ENCODE data around the gene NAV1. TPM values are rescaled to one million over a fixed set of nuclear protein-coding genes. Genes with fewer than 3 reads are reported as not detected.
A peak's percentile ranks its signal among the peaks of the same experiment; 100 is the strongest.

The NAV1 gene
- total RNA-seq, 4 donors from 2014 or later = 13.0 to 40.6 (median 16.9) TPM

GRCh38 chr1:201552941-201553351, 14.0 kb downstream of the NAV1 start:
- TF ChIP-seq POLR2AphosphoS5 (IDR thresholded peaks at IDR 0.05) (no peak), POLR2A (IDR thresholded peaks at IDR 0.05) (no peak), EP300 (IDR thresholded peaks at IDR 0.05; ENCODE audit: low read depth) (no peak)
- TF ChIP-seq, protein P1, sequence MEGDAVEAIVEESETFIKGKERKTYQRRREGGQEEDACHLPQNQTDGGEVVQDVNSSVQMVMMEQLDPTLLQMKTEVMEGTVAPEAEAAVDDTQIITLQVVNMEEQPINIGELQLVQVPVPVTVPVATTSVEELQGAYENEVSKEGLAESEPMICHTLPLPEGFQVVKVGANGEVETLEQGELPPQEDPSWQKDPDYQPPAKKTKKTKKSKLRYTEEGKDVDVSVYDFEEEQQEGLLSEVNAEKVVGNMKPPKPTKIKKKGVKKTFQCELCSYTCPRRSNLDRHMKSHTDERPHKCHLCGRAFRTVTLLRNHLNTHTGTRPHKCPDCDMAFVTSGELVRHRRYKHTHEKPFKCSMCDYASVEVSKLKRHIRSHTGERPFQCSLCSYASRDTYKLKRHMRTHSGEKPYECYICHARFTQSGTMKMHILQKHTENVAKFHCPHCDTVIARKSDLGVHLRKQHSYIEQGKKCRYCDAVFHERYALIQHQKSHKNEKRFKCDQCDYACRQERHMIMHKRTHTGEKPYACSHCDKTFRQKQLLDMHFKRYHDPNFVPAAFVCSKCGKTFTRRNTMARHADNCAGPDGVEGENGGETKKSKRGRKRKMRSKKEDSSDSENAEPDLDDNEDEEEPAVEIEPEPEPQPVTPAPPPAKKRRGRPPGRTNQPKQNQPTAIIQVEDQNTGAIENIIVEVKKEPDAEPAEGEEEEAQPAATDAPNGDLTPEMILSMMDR (IDR thresholded peaks at IDR 0.05) = no peak
- peak overlapping the region; percentile 14 to 67 (median 40) for H3K27ac ChIP-seq
- H3K9me3 ChIP-seq = no peaks in the 10 kb centered on the region
- WGBS, 2 donors (ENCODE audit: low coverage in 1 of 2) = 71 to 90% methylated on average over 2 to 5 of the region's 5 CpGs
- intact Hi-C loops (cut with DNase I; ENCODE audit: low total_unique reads) (no loop called here), in situ Hi-C loops (cut with MboI; ENCODE audit: low pct_ligation_motif_present in 1 of 4, low pct_unique_long_range_greater_than_20kb in 1 of 4, low sequenced_read_pairs in 3 of 4) (loop anchor here in 2 of 4 donors (10.0 to 25.0 kb wide), 2 partner anchors 232 to 234 kb away; no protein-coding TSS in a partner anchor)
- no peaks in the 10 kb centered on the region for H3K27me3 ChIP-seq
- H3K36me3 ChIP-seq = no peaks in the 10 kb centered on the region
- no peak overlapping the region for H3K4me3 ChIP-seq
- DNase-seq = no peak
- H3K4me1 ChIP-seq = peaks cover 0 to 30% (median 10%) of the 10 kb centered on the region in 4 donors

DNA sequence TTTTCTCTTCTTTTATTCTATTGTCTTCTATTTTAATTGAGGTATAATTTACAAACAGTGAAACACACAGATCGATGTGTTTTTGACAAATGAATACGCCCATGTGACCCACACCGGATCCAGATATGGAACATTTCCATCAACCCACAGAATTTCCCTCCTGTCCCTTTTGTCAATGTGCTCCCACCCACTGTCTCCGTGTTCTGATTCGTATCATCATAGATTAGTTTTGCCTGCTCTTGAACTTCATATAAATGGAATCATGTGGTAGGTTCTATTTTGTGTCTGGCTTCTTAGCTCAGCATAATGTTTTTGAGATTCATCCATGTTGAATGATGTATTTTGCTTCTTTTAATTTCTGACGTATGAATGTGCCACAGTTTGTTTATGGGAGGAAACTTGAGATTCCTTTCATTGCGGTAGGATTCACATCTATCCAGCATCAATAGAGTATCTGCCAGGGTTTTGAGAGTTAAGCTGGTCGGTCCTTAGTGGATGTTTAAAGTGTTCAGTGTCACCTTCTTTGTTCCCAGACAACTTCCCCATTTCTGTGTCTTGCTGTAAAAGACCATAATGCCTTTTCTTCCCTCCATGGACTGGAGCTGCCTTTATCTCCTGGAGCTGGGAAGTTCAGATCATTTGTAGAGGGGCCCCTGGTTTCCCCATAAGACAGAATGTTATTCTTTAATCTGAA, 14.7 kb downstream of the NAV1 start:
- no peak for DNase-seq
- no peaks in the 10 kb centered on the region for H3K9me3 ChIP-seq
- 75 to 80% methylated on average over 8 of the region's 8 CpGs for WGBS, 2 donors (ENCODE audit: low coverage in 1 of 2)
- no peaks in the 10 kb centered on the region for H3K36me3 ChIP-seq
- no peaks in the 10 kb centered on the region for H3K27me3 ChIP-seq
- peaks cover 0 to 31% (median 10%) of the 10 kb centered on the region in 4 donors for H3K4me1 ChIP-seq
- peak overlapping the region; percentile 38 to 67 (median 40) for H3K27ac ChIP-seq
- H3K4me3 ChIP-seq = no peak overlapping the region
- in situ Hi-C loops (cut with MboI; ENCODE audit: low pct_ligation_motif_present in 1 of 4, low pct_unique_long_range_greater_than_20kb in 1 of 4, low sequenced_read_pairs in 3 of 4) = loop anchor here in 2 of 4 donors (10.0 to 25.0 kb wide), 2 partner anchors 231 to 234 kb away; no protein-coding TSS in a partner anchor
- no peak for TF ChIP-seq POLR2A (IDR thresholded peaks at IDR 0.05)
- intact Hi-C loops (cut with DNase I; ENCODE audit: low total_unique reads) = no loop called here

GRCh38 chr1:201554190-201554600, 15.3 kb downstream of the NAV1 start:
- TF ChIP-seq POLR2AphosphoS5 (IDR thresholded peaks at IDR 0.05) (no peak), POLR2A (IDR thresholded peaks at IDR 0.05) (no peak), EP300 (IDR thresholded peaks at IDR 0.05; ENCODE audit: low read depth) (no peak)
- TF ChIP-seq, protein P1 (IDR thresholded peaks at IDR 0.05) = no peak
- Histone ChIP-seq H3K36me3 (no peaks in the 10 kb centered on the region), H3K4me3 (no peak overlapping the region), H3K27me3 (no peaks in the 10 kb centered on the region), H3K9me3 (no peaks in the 10 kb centered on the region), H3K4me1 (peaks cover 0 to 31% (median 10%) of the 10 kb centered on the region in 4 donors), H3K27ac (peak overlapping the region in 3 of 4 donors; percentile 38 to 67 (median 39))
- in situ Hi-C loops (cut with MboI; ENCODE audit: low pct_ligation_motif_present in 1 of 4, low pct_unique_long_range_greater_than_20kb in 1 of 4, low sequenced_read_pairs in 3 of 4) (loop anchor here in 2 of 4 donors (10.0 to 25.0 kb wide), 2 partner anchors 231 to 233 kb away; no protein-coding TSS in a partner anchor), intact Hi-C loops (cut with DNase I; ENCODE audit: low total_unique reads) (no loop called here)
- DNase-seq = no peak
- 69 to 80% methylated on average over 2 to 10 of the region's 10 CpGs for WGBS, 2 donors (ENCODE audit: low coverage in 1 of 2)

DNA sequence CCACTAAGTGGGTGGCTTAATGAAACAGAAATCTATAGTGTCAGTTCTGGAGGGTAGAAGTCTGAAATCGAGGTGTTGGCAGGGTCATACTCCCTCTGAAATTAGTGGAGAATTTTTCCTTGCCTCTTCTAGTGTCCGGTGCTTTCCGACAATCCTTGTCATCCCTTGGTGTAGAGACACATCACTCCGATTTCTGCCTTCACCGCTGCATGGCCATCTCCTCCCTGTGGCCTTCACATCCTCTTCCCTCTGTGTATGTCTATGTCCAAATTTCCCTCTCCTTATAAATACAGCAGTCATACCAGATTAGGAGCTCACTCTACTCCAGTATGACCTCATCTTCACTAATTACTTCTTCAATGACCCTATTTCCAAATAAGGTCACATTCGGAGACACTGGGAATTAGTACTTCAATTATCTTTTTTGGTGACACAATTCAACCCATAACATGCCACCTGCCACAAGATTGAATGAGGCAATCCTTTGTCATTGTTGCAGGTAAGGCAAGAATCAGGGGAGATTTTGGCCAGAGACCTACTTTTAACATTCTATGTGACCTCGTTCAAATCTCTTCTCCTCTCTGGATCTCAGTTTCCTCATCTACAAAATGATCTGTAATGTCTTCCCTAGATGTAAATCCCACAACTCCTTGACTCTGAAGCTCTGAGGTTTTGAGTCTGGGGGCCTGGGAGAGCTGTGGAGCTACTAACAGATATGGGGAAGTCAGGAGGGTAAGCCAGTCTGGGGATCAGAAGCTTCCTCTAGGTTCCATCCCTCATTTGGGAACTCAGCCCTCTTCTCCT, 16.1 kb downstream of the NAV1 start:
- no peaks in the 10 kb centered on the region for H3K36me3 ChIP-seq
- in situ Hi-C loops (cut with MboI; ENCODE audit: low pct_ligation_motif_present in 1 of 4, low pct_unique_long_range_greater_than_20kb in 1 of 4, low sequenced_read_pairs in 3 of 4) = loop anchor here in 2 of 4 donors (5.0 to 25.0 kb wide), 3 partner anchors 152 to 232 kb away; no protein-coding TSS in a partner anchor
- H3K4me1 ChIP-seq = peaks cover 5 to 37% (median 11%) of the 10 kb centered on the region in 4 donors
- no peaks in the 10 kb centered on the region for H3K9me3 ChIP-seq
- no peak overlapping the region for H3K4me3 ChIP-seq
- H3K27me3 ChIP-seq = no peaks in the 10 kb centered on the region
- peak overlapping the region in 2 of 4 donors; percentile 38 to 67 for H3K27ac ChIP-seq
- intact Hi-C loops (cut with DNase I; ENCODE audit: low total_unique reads) = no loop called here
- 80 to 84% methylated on average over 7 of the region's 7 CpGs for WGBS, 2 donors (ENCODE audit: low coverage in 1 of 2)
- TF ChIP-seq EP300 (IDR thresholded peaks at IDR 0.05; ENCODE audit: low read depth) (no peak), POLR2A (IDR thresholded peaks at IDR 0.05) (no peak), POLR2AphosphoS5 (IDR thresholded peaks at IDR 0.05) (no peak)
- TF ChIP-seq, protein P1 (IDR thresholded peaks at IDR 0.05) = no peak
- no peak for DNase-seq
